GM18868 (cell line): ENCODE measurements around the gene FRAT2.
A peak's percentile ranks its signal among the peaks of the same experiment; 100 is the strongest.

Experiments
- ATAC-seq: cut with Tn5 transposase; IDR thresholded peaks from one replicate; pipeline ENCODE4 v1.9.1; 2021; ENCODE audit warnings: mild to moderate bottlenecking, moderate library complexity; ENCODE audit not compliant: unreplicated experiment

Gene FRAT2

GRCh38 chr10:97327348-97328294, 6.9 kb downstream of the FRAT2 start:
- no peak for ATAC-seq

- ATAC-seq = no peak
Observed at GRCh38 chr10:97325754-97326153, 8.8 kb downstream of the FRAT2 start.

GRCh38 chr10:97323501-97323900, 11.0 kb downstream of the FRAT2 start:
- ATAC-seq = no peak

DNA sequence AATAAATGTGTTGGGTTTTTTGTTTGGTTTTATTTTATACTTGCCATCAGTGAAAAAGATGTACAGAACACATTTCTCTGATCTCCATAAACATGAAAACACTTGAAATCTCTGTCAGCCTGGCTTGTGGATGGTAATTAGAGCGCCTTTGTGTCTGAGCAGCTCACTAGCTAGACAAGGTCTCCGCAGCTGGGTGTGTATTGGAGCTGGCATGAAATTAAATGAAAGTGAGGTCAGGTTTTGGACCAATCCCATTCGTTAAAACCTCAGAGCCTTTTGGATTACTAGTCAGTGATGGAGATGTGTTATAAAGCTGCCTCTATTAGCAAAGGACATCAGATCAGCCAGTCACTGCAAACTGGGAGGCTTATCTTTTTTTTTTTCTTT, 12.7 kb downstream of the FRAT2 start:
- no peak for ATAC-seq

- no peak for ATAC-seq
Observed at GRCh38 chr10:97321032-97321803, 13.3 kb downstream of the FRAT2 start.

DNA sequence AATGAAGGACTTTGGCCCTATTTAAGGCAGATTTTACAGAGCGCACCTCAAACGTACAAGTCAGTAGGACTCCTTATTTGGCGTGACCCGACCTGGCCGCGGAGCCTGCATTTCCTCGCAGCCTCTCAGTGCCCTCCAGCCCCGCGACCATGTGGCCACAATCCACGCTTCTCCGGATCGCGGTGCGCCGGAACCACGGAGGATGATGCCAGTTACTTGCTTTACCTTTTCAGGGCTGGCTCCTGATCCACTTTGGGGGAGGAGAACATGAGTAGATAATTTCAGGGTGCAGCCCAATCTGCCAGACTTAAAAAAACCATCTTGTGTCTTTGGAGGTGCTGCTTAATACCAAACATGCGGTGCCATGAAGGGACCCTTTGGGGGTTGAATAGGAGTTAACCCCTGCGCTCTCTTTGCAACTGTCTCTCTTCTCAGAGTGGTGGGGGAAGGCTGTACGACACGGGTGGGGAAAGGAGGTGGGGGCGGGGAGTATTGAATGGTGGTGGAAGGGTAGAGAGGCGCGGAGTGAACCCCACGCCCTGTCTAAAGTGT, 14.0 kb downstream of the FRAT2 start:
- ATAC-seq = no peak

- ATAC-seq = no peak
Observed at GRCh38 chr10:97319671-97320479, 14.7 kb downstream of the FRAT2 start.

DNA sequence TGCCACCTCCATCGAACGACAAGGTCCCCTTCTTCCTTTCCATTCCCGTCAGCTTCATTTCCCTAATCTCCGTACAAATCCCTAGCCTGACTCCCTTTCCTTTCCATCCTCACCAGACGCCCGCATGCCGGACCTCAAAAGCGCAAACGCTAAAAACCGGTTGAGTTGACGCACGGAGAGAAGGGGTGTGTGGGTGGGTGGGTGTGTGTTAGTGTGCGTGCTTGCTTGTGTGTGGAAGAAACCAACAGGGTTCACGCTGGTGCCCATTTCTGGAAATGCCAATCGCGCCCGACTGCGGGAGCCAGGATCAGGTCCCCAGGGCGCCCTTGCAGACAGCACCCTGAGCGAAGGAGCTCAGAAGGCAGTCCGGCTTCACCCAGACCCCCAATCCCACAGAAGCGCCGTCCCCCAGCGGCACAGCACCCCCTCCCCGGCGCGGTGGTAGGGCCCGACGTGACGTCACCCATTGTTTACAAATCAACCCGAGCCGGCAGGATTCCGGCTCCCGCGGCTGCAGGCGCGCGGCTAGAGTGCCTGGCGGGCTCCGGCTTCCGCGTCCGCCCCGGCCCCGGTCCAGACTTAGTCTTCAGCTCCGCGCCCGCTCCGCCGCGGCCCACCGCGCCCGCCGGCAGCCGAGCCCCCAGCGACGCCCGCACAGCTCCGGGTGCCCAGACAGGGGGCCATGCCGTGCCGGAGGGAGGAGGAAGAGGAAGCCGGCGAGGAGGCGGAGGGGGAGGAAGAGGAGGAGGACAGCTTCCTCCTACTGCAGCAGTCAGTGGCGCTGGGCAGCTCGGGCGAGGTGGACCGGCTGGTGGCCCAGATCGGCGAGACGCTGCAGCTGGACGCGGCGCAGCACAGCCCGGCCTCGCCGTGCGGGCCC, 15.5 kb downstream of the FRAT2 start, which contains the start of gene FRAT1:
Gene FRAT1 (plus strand): TSS at position 500 of the 880 bp plus-strand sequence. CDS start 183 bp downstream, at position 683.
- peak; percentile 81 for ATAC-seq

- no peak for ATAC-seq
Observed at GRCh38 chr10:97314671-97315070, 19.9 kb downstream of the FRAT2 start.

DNA sequence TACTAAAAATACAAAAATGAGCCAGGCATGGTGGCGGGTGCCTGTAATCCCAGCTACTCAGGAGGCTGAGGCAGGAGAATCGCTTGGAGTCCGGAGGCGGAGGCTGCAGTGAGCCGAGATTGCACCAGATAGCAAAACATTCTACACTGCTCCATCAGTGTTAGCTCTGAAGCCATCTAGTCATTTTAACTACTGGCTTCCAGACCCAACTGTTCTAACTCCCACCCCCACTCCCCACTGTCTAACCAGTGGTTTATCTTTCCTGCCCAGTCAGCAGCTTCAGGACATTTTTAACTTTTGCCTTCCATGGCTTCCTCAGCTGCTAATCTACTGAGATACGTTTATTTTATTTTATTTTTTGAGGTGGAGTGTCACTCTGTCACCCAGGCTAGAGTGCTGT, 21.6 kb downstream of the FRAT2 start:
- ATAC-seq = no peak

DNA sequence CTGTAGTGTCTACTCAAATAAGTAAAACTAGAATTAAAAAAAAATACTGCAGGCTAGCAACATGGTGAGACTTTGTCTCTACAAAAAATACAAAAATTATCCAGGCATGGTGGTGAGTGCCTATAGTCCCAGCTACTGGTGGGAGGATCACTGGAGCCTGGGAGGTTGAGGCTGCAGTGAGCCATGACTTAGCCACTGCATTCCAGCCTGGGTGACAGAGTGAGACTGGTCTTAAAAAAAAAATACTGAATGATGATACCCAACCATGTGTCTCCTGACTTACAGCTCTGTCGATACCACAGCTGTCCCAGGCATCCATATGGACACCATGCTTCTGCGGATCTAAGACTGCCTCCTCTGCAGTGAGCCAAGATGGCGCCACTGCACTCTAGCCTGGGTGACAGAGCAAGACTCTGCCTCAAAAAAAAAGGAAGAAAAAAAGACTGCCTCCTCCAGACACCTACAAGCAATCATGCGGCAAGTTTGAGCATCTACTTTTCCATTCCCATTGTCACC, 23.4 kb downstream of the FRAT2 start:
- no peak for ATAC-seq

DNA sequence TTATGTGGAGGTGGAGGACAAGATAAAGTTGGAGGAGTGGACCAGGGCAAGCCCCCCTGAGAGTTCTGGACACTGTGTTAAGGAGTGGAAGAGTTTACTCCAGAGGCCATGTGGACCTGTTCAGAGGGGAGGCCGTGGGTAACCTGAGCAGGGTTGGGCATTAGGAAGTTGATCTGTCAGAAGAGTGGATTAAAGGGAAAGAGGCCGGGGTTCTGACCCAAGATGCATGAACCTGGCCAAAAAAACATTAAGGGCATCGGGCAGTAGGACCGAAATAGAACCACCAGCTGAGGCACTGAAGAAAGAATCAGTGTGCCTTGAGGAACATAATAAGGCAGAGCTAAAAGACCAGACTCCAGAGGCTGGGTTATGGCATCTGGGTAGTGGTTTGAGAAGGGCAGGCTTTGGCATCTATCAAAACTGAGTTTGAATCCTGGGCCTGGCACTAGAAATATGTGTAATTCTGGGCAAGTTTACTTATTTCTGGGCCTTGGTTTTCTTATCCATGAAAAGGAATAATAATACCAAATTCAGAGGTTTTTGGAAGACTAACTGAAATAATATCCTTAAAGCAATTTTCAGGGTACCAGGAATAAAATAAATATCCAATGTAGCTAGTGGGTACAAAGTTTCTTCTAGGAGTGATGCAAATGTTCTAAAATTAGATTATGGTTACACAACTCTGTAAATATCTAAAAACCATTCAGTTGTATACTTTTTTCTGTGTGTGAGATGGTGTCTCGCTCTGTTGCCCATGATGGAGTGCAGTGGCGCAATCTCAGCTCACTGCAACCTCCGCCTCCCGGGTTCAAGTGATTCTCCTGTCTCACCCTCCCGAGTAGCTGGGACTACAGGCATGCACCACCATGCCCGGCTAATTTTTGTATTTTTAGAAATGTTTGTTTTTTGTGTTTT, 26.4 kb downstream of the FRAT2 start:
- no peak for ATAC-seq

DNA sequence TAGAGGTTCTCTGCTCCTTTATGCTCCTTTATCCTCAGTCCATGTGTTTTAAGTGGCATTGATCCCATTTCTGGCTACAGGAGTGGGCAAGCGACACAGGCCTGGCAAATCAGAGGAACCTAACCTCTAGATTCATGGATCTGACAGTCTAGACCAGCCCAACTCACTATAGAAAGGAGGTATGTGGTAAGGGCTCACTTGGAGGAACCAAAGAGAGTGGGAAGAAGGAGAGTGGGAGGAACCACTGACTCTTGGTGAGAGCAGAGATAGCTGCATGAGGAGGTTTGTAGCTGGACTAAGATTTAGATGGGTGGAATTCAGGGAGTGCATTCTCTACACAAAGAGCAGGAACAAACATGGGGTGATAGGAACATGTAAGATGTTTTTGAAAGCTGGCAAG, 27.1 kb downstream of the FRAT2 start:
- no peak for ATAC-seq

GRCh38 chr10:97302088-97302791, 32.3 kb downstream of the FRAT2 start:
- ATAC-seq = no peak

DNA sequence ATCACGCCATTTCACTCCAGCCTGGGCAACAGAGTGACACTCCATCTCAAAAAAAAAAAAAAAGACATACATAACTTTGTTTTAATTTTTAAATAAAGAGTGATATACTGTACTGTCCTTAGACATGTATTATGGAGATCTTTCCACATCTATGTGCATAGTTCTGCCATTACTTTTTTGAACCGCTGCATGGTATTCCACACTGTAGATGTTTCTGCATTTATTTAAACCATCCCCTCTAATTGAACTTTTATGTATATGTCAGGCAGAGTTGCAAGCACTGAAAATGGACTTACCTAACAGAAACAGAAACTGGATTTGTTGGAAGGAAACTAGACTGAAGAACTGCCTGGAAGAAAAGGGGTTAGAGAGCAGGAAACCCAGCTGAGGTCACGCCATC, 33.5 kb downstream of the FRAT2 start:
- no peak for ATAC-seq

DNA sequence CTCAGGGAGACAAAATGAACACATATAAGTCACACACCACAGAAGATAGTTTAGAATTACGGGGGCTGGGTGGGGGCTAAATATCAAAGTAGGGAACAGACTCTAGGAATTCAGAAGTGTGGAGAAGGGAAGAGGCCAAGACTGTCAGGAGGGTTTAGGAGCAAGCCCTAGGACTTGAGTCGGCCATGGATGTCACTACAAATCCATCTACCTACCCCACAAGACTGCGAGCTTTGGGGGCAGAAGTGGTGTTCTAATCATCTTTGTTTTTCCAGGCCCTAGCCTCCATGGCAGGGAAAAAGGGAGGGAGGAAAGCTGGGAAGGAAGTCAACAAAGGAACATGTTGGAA, 36.3 kb downstream of the FRAT2 start:
- no peak for ATAC-seq

GRCh38 chr10:97297556-97298222, 36.8 kb downstream of the FRAT2 start:
- no peak for ATAC-seq

DNA sequence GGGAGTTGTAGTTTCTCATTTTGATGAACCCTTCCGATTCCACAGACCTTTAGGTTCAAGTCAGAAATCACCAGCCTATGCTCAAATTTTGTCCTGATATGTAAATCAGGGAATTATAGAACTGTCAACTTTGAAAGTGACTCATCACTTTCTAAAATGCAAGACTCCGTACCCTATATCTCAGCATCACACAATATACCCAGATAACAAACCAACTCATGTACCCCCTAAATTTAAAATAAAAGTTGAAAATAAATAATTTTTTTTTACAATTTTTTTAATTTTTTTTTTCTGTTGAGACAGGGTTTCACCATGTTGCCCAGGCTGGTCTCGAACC, 41.7 kb downstream of the FRAT2 start:
- no peak for ATAC-seq
